Measurements from ENCODE around the gene PDIA2. TPM values are rescaled to one million over a fixed set of nuclear protein-coding genes. Genes with fewer than 3 reads are reported as not detected.
A peak's percentile ranks its signal among the peaks of the same experiment; 100 is the strongest.

PDIA2 gene
- total RNA-seq, 2 experiments from 2014 or later: 0.31 TPM; not detected in 1

DNA sequence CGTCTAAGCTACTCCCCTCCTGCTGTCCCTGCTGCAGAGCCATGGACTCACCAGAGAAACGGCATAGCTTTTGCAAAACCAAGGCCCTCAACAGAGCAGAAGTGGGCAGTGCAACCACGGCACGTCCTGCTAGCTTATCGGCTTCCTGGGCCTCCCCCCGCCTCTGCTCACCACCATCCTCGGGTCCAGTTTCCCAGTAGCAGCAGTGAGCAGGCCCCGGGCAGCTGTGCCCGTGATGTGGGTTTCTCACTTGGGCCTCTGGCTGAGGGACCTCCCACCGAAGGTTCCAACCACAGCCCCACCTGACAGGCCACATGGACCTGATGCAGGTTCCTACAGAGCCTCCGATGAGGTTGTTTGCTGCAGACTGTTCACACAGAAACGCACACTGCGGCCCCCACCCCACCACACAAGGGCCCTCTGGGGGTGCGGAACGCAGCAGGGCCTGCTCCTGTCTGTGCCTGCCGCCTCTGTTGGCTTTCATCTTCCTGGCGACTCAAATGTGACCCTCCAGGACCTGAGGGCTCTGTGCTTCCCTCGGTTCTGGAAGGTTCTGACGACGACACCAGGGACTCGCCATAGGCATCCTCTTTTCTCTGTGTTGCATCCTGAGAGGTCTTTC lies 24.8 kb downstream of the PDIA2 start:
- Mint-ChIP-seq H3K27me3 (no peaks in the 10 kb centered on the region), H3K27ac (no peak overlapping the region), H3K36me3 (peaks cover 5% of the 10 kb centered on the region), H3K9me3 (no peaks in the 10 kb centered on the region), H3K4me1 (peaks cover 9% of the 10 kb centered on the region), H3K4me3 (no peak overlapping the region)
- POLR2A ChIA-PET: no interaction called here
- no peak for DNase-seq
- ATAC-seq (ENCODE audit: low read depth): no peak

DNA sequence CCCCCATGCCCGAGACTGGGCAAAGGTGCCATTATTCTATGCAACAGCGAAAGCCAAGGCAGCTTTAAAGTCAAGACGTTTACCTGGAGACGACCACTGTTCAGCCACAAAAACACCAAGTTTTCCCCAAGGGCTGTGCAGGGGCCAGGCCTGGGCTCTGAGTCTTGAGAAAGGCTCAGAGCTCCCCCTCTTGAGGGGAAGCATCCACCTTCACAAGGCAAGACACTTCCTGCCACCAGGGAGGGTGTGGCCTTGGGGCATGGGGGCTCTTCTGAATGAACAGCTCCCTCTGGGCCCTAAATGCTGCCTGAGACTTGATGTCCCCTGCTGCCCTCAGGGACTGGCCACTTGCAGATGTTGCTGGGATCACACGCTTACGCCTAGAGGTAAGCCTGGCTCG lies 26.5 kb downstream of the PDIA2 start:
- DNase-seq: no peak
- POLR2A ChIA-PET: interaction anchor here (0.7 kb wide), 1 partner anchor 81 kb away, joined by 3 read pairs; no protein-coding TSS in a partner anchor

DNA sequence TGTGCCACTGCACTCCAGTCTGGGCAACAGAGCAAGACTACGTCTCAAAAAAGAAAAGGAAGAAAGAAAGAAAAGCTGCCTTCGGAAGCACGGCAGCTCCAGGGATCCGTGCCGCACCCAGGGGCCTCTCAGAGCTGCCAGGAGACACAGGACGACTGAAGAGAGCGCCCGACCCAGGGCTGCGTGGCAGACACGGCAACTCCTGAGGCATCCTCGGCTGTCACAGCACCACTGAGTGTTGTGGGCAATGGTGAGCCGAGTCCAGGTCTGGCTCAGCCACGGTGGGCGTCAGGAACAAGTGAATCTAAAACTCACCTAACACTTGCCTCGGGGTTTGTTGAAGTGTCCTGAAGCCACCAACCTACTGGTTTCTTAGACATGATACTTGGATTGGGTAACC lies 28.8 kb downstream of the PDIA2 start:
- Mint-ChIP-seq H3K9me3 (no peaks in the 10 kb centered on the region), H3K27me3 (no peaks in the 10 kb centered on the region), H3K27ac (no peak overlapping the region), H3K4me1 (peaks cover 11% of the 10 kb centered on the region), H3K4me3 (no peak overlapping the region), H3K36me3 (peaks cover 3% of the 10 kb centered on the region)
- ATAC-seq (ENCODE audit: low read depth) (no peak), DNase-seq (no peak)
- POLR2A ChIA-PET: no interaction called here

More for the DNA sequence above, 26.5 kb downstream of the PDIA2 start:
- ATAC-seq (ENCODE audit: low read depth): peak; percentile 92
- H3K4me3 Mint-ChIP-seq: no peak overlapping the region
- peaks cover 5% of the 10 kb centered on the region for H3K36me3 Mint-ChIP-seq
- H3K27me3 Mint-ChIP-seq: no peaks in the 10 kb centered on the region
- H3K27ac Mint-ChIP-seq: no peak overlapping the region
- H3K4me1 Mint-ChIP-seq: peaks cover 9% of the 10 kb centered on the region
- H3K9me3 Mint-ChIP-seq: no peaks in the 10 kb centered on the region

DNA sequence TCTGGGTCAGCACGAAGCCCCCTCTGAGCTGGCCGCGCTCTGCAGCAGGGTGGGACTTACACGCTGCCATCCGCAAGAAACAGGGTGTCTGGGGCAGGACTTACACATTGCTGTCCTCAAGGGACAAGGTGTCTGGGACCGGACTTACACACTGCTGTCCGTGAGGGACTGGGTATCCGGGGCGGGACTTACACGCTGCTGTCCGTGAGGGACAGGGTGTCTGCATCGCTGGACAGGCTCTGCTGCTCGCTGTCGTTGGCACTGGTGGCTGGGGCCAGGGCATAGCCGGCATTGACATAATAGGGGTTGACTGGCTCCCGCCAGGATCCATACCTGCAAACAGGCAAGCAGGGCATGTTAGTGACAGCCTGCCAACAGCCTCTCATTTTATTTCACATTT lies 31.4 kb downstream of the PDIA2 start:
- ATAC-seq (ENCODE audit: low read depth) (no peak), DNase-seq (no peak)
- Mint-ChIP-seq H3K27ac (no peak overlapping the region), H3K36me3 (peaks cover 5% of the 10 kb centered on the region), H3K9me3 (no peaks in the 10 kb centered on the region), H3K27me3 (no peaks in the 10 kb centered on the region), H3K4me3 (no peak overlapping the region), H3K4me1 (peaks cover 10% of the 10 kb centered on the region)
- POLR2A ChIA-PET: no interaction called here

DNA sequence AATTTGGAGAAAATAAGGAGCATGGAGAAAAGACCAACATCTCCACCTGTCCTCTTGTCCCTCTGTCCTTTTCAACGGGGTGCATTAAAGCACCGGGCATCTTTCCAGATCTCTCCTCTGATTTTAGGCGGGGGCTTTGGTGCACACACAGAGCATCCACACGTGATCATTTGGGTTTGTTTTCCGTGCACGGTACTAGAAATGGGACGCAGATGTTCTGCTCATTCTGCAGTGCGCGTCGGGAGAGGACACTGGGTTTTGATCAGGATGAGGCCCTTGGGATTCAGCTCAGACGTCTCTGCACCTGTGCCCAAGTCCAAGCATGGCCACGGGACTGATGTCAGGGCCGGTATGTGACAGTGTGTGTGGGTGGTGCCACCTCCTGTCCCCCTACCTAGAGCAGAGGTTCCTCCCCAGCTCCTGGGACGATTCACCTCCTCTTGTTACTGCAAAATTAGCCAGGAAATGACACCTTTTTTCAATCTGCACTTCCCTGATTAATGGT lies 31.9 kb downstream of the PDIA2 start:
- ATAC-seq (ENCODE audit: low read depth) (no peak), DNase-seq (no peak)
- H3K27me3 Mint-ChIP-seq: no peaks in the 10 kb centered on the region
- H3K27ac Mint-ChIP-seq: no peak overlapping the region
- no peak overlapping the region for H3K4me3 Mint-ChIP-seq
- H3K9me3 Mint-ChIP-seq: no peaks in the 10 kb centered on the region
- peaks cover 10% of the 10 kb centered on the region for H3K4me1 Mint-ChIP-seq
- POLR2A ChIA-PET: no interaction called here
- peaks cover 6% of the 10 kb centered on the region for H3K36me3 Mint-ChIP-seq

DNA sequence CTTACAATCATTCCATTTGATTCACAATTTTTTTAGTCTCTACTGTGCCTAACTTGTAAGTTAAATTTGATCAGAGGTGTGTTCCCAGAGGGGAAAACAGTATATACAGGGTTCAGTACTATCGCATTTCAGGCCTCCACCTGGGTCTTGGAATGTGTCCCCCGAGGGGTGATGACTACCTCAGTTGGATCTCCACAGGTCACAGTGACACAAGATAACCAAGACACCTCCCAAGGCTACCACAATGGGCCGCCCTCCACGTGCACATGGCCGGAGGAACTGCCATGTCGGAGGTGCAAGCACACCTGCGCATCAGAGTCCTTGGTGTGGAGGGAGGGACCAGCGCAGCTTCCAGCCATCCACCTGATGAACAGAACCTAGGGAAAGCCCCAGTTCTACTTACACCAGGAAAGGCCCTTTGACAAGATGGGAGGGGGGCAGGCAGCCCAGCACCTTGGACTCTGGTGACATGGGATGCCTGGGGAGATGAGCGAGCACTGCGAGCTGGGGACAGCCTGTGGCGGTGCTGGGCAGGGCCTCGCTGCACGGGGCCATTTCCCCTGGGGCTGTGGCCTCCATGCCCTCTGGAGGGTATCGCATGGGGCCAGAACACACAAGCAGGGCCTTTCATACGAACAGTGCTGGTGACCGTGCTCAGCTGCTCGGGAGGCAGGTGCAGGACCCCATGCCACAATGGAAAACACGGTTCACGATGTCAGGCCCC lies 33.9 kb downstream of the PDIA2 start:
- Mint-ChIP-seq H3K4me3 (no peak overlapping the region), H3K36me3 (peaks cover 9% of the 10 kb centered on the region), H3K27me3 (no peaks in the 10 kb centered on the region), H3K4me1 (peaks cover 15% of the 10 kb centered on the region), H3K9me3 (no peaks in the 10 kb centered on the region), H3K27ac (no peak overlapping the region)
- no peak for ATAC-seq (ENCODE audit: low read depth)
- no peak for DNase-seq
- POLR2A ChIA-PET: no interaction called here

DNA sequence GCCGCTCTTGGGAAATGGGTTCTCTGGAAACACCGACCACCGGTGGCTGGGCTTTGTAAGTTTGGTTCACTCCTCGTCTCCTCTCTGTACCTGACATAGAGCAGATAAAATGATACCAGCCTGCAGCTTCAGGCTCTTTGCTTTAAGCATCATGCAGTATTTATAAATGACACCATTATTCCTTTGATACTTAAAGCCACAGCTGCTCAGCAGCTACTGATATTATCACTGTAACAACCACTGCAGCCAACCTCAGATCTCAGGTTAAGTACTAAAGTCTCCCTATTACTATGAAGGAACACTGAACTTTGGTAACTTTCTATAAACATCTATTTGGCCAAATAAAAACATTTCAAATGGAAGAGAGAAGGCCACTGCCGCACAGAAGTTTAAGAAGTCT lies 34.6 kb downstream of the PDIA2 start:
- Mint-ChIP-seq H3K27me3 (no peaks in the 10 kb centered on the region), H3K27ac (no peak overlapping the region), H3K36me3 (peaks cover 9% of the 10 kb centered on the region), H3K4me1 (peaks cover 15% of the 10 kb centered on the region), H3K9me3 (no peaks in the 10 kb centered on the region), H3K4me3 (no peak overlapping the region)
- POLR2A ChIA-PET: no interaction called here
- DNase-seq (no peak), ATAC-seq (ENCODE audit: low read depth) (no peak)

DNA sequence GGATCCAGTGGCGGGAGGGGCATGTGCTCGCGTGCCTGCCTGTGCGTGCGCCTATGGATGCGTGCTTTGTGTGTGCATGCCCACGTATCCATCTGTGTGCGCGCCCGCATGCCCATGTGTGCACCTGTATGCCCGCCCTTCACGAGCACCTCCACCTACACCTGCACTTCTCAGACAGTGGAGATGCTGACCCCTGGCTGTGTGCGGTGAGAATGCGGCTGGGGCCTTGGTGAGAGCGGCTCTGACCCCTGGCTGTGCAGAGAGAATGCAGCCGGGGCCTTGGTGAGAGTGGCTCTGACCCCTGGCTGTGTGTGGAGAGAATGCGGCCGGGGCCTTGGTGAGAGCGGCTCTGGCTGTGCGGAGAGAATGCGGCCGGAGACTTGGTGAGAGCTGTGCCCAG lies 35.7 kb downstream of the PDIA2 start:
- peaks cover 15% of the 10 kb centered on the region for H3K4me1 Mint-ChIP-seq
- ATAC-seq (ENCODE audit: low read depth): no peak

DNA sequence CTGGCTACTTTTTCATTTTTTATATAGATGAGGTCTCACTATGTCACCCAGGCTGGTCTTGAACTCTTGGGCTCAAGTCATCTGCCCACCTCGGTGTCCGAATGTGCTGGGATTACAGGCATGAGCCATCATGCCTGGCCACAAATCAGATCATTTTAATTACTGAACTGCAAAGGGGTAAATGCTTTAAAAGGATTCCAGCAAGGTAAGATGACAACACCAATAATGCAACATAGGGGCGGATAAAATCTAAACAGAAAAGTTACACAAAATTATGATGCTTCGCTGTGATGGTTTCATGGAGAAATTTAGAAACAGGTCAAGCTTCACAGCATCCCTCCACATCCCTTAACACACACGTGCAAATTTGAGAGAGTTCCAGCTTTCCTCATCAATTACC lies 37.2 kb downstream of the PDIA2 start:
- H3K27ac Mint-ChIP-seq: no peak overlapping the region
- H3K4me3 Mint-ChIP-seq: no peak overlapping the region
- ATAC-seq (ENCODE audit: low read depth) (no peak), DNase-seq (no peak)
- H3K27me3 Mint-ChIP-seq: peaks cover 2% of the 10 kb centered on the region
- no peaks in the 10 kb centered on the region for H3K9me3 Mint-ChIP-seq
- H3K36me3 Mint-ChIP-seq: peaks cover 9% of the 10 kb centered on the region
- POLR2A ChIA-PET: no interaction called here
- H3K4me1 Mint-ChIP-seq: peaks cover 23% of the 10 kb centered on the region

More for the DNA sequence above, 35.7 kb downstream of the PDIA2 start:
- H3K36me3 Mint-ChIP-seq: peaks cover 9% of the 10 kb centered on the region
- H3K27ac Mint-ChIP-seq: peak overlapping the region; percentile 51
- POLR2A ChIA-PET: no interaction called here
- no peaks in the 10 kb centered on the region for H3K9me3 Mint-ChIP-seq
- H3K4me3 Mint-ChIP-seq: no peak overlapping the region
- no peak for DNase-seq
- H3K27me3 Mint-ChIP-seq: no peaks in the 10 kb centered on the region

DNA sequence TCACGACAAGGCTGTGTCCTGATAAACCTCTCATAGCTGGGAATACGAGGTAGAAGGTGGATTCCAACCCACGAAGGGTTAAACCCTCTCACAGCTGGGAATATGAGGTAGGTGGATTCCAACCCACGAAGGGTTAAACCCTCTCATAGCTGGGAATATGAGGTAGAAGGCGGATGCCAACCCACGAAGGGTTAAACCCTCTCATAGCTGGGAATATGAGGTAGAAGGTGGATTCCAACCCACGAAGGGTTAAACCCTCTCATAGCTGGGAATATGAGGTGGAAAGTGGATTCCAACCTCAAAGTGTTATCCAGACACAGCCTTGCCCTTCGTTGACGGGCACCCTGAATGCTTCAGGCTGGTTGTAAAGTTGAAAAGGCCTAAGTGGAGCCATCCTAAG lies 38.6 kb downstream of the PDIA2 start:
- POLR2A ChIA-PET: no interaction called here
- ATAC-seq (ENCODE audit: low read depth) (no peak), DNase-seq (no peak)
- H3K27me3 Mint-ChIP-seq: peaks cover 2% of the 10 kb centered on the region
- peaks cover 9% of the 10 kb centered on the region for H3K36me3 Mint-ChIP-seq
- H3K4me1 Mint-ChIP-seq: peaks cover 28% of the 10 kb centered on the region
- H3K9me3 Mint-ChIP-seq: no peaks in the 10 kb centered on the region
- H3K27ac Mint-ChIP-seq: no peak overlapping the region
- H3K4me3 Mint-ChIP-seq: no peak overlapping the region

DNA sequence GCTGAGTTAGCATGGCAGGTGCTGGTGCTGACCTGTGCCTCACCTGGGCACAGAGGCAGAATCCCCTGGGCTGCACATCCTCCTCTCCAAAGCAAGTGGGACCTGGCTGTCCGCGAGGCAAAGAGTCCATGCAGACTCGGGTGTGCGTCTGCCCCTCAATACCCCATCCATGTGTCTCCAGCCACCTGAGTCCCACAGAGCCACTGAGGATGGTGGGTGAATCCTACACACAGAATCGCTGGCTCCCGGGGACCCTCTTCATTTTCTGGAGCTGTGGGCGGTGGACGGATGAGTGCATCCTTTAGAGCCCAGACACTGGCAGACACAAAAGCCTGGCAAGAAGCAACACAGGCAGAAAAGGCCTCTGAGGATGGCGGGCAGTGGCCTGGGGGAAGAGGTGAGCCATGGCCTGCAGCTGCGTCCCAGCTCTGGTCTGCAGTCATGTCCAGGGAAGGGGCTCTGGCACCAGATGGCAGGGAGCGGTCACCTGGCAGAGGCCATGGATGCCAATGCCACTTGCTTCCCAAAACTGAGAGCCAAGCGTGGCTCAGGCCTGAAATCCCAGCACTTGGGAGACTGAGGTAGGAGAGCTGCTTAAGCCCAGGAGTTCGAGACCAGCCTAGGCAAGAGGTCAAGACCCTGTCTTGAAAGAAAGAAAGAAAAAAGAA lies 39.6 kb downstream of the PDIA2 start:
- Mint-ChIP-seq H3K27ac (no peak overlapping the region), H3K27me3 (peaks cover 2% of the 10 kb centered on the region), H3K4me3 (no peak overlapping the region), H3K4me1 (peaks cover 35% of the 10 kb centered on the region), H3K36me3 (peaks cover 8% of the 10 kb centered on the region), H3K9me3 (no peaks in the 10 kb centered on the region)
- ATAC-seq (ENCODE audit: low read depth) (no peak), DNase-seq (no peak)
- POLR2A ChIA-PET: interaction anchor here (0.6 to 0.7 kb wide), 2 partner anchors 109 to 113 kb away, joined by 3 read pairs; no protein-coding TSS in a partner anchor

DNA sequence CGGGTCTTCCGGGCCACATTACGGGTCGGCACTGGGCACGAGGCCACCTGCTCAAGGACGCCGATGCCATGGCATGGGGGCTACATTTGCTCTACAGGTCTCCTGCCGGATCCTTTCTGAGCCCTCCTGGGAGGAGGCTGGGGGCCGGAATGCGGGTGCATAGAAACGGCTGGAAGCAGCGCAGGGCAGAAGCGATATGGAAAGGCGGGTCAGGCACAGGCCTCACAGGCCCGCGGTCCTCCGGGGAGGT lies 41.2 kb downstream of the PDIA2 start:
- peaks cover 2% of the 10 kb centered on the region for H3K27me3 Mint-ChIP-seq
- POLR2A ChIA-PET: no interaction called here
- no peak overlapping the region for H3K27ac Mint-ChIP-seq
- peaks cover 6% of the 10 kb centered on the region for H3K36me3 Mint-ChIP-seq
- ATAC-seq (ENCODE audit: low read depth) (no peak), DNase-seq (no peak)
- H3K4me3 Mint-ChIP-seq: no peak overlapping the region
- H3K9me3 Mint-ChIP-seq: no peaks in the 10 kb centered on the region
- peaks cover 33% of the 10 kb centered on the region for H3K4me1 Mint-ChIP-seq

DNA sequence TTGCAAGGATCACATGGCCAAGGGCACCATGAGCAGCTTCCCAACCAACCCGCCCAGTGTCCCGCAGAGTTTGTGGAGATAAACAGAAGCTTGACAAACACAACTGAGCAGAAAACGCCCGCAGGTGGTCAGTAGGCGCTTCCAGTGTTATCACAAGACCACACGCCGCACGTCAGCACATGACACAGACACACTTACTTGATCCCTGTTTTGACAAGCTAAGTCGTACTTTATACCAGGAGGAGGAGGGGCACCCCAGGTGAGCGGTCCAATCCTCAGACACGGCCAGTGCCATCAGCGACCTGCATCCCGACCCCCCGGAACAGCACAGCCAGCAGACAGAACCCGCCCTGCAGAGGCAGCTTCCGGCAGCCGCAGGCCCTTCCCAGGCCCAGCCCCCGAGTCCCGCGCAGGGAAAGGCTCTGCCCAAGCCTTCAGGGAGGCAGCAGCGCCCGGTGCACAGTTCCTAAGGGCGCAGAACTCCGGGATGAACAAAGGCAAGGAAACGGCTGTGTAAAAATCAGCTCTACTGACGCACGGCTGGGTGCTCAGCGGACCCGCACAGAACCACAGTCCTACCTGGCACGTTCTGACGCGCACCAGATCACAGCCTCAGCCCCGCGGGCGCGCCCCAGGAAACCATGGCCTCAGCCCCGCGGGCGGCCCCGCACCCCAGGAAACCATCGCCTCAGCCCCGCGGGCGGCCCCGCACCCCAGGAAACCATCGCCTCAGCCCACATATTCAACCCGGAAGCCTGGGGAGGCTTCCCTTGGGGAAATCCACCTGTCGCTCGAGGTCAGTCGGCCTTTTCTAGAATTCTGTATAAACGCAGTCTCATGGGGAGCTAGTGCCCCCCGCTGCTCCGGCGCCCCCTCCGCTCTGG lies 41.7 kb downstream of the PDIA2 start:
- DNase-seq: peak; percentile 74
- Mint-ChIP-seq H3K36me3 (peaks cover 4% of the 10 kb centered on the region), H3K27ac (peak overlapping the region; percentile 58), H3K9me3 (no peaks in the 10 kb centered on the region), H3K4me1 (peaks cover 31% of the 10 kb centered on the region), H3K27me3 (peaks cover 2% of the 10 kb centered on the region), H3K4me3 (peak overlapping the region; percentile 67)
- POLR2A ChIA-PET: interaction anchor here (1.0 to 1.3 kb wide), 2 partner anchors 27 to 28 kb away, joined by 3 to 5 read pairs; partner anchors contain the start of gene AXIN1
- ATAC-seq (ENCODE audit: low read depth): peak; percentile 75

Data from activated naive CD8-positive, alpha-beta T cell treated with anti-CD3 and anti-CD28 coated beads, Interleukin-2, amount 10 ng/mL, durations not matched to agents 7 days and 5 days (primary cell).